NCI-H1105 (cell line): ENCODE measurements around the gene XRCC6.
"Not testable (repeated sequence)": the region's sequence is repeated elsewhere in the genome, so short reads cannot be mapped to it uniquely, and the experiment has no call there.

Source experiments
- DNase-seq: peaks from one replicate; lab custom pipeline; 2025; lab: John Stamatoyannopoulos, UW

Gene XRCC6

DNA sequence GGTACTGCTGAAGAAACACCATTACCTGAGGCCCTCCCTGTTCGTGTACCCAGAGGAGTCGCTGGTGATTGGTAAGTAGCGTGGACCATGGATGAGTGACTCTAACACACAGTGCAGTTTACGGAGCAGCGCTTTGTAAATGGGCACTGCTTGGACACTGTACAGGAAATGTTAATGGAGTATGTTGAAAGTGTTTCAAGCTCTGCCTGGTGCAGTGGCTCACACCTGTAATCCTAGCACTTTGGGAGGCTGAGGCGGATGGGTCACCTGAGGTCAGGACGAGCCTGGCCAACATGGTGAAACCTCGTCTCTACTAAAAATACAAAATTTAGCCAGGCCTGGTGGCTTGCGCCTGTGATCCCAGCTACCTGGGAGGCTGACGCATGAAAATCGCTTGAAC lies 29.7 kb downstream of the XRCC6 start:
- DNase-seq: no peak

DNA sequence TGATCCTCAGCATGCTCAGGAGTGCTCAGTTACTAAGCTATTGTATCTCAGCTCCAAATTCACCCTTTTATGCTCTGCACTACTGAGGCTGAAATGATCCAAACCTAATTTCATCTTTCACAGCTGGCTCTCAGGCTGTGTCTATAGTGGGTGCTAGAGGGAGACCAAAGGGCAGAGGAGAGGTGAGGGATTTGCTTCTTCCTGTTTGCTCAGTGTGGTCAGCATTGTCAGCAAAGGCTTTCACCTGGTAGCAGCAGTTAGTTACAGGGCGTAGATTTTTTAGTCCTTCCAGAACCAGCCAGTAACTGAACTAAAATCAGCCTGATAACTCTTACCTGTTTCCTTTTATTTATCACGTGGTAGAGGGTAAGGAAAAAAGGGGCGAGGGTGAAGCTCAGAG lies 33.2 kb downstream of the XRCC6 start:
- DNase-seq: no peak

DNA sequence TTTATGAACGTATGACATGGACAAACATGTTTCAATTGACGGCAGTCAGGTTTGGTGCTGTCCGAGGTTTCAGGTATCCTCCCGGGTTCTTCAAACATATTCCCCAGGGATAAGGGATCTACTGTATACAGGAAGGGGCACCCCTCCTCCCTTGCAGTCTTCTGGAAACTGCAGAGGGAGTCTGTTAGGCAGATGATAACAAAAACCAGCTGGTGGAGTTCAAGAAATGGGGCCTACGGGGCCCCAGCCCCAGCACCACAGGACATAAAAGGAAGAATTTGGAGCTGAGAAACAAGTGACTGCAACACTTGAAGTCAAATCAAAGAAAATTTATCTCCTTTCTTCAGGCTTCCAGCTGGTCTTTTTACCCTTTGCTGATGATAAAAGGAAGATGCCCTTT lies 35.5 kb downstream of the XRCC6 start:
- no peak for DNase-seq

DNA sequence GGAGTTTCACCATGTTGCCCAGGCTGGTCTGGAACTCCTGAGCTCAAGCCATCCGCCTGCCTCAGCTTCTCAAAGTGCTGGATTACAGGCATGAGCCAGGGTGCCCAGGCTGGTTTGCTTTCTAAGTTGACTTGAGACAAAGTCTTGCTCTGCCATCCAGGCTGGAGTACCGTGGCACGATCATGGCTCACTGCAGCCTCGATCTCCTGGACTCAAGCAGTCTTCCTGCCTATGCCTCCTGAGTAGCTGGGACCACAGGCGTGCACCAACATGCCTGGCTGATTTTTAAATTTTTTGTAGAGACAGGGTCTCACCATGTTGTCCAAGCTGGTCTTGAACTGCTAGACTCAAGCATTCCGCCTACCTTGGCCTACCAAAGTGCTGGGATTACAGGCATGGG lies 36.6 kb downstream of the XRCC6 start:
- DNase-seq: no peak

DNA sequence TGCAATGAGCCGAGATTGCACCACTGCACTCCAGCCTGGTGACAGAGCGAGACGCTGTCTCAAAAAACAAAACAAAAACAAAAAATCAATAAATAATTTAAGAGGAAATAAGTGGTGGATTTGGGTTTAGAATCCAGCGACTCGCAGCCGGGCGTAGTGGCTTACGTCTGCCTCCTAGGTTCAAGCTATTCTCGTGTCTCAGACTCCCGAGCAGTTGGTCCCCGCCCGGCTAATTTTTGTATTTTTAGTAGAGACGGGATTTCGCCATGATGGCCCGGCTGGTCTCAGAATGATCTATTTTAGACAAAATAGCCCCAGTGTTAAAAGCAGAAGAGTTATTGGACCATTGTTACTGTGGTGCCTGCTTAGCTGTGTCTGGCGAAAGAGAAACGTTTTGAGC lies 37.8 kb downstream of the XRCC6 start:
- DNase-seq: no peak

DNA sequence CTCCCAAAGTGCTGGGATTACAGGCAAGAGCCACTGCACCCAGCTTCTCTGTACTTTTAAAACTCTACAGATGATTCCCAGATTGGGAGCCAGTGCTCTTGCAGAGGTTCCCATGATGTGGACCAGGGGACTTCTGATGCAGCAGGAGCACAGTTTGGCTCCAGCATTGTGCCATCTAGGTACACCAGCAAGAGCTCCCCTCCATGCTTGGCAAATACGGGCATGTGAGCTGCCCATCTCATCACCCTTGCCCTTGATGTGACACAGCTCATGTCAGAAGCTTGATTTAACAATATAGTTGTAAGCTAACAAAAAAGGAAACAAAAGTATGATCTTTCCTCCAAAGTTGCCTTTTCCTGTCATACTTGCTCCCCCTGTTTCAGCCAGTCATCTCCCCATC lies 38.8 kb downstream of the XRCC6 start:
- no peak for DNase-seq

DNA sequence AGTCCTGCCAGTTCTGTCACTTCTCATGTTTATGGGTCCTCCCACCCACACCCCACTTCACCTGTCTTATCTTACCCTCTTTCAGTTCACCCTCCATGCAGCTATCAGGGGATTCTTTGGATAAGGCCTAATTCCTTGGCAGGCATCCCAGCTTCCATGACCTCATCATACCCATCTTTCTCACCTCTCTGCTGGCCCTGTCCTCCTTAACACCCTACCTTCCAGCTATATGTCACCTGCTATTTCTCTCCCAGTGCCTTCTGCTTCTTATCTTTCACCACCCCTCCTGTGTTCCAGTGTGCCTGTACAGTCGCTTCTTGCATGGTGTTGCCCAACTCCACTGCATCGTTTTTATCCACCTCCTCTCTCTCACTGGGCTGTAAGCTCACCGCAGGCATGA lies 39.3 kb downstream of the XRCC6 start:
- peak; percentile 10 for DNase-seq

DNA sequence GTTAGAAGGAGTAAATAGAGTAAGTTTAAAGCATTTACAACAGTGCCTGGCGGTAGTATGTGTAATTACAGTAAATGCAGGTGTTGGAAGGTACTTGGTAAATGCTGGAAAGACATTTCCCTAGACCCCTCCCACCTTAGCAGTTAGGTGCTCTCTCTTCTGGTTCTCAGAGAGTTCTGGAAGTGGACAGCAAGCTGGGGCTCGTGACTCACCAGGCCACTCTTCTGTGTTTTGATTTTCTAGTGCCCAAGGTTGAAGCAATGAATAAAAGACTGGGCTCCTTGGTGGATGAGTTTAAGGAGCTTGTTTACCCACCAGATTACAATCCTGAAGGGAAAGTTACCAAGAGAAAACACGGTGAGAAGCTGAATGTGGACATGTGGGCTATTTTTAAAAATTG lies 40.0 kb downstream of the XRCC6 start:
- DNase-seq: no peak

DNA sequence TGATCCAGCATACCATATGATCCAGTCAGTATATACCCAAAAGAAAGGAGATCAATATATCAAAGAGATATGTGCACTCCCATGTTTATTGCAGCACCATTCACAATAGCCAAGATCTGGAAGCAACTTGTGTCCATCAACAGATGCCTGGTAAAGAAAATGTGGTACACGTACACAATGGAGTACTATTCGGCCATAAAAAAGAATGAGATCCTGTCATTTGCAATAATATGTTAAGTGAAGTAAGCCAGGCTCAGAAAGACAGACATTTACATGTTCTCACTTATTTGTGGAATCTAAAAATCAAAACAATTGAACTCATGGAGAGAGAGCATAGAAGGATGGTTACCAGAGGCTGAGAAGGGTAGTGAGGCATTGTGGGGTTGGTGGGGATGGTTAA lies 40.6 kb downstream of the XRCC6 start:
- DNase-seq: no peak

DNA sequence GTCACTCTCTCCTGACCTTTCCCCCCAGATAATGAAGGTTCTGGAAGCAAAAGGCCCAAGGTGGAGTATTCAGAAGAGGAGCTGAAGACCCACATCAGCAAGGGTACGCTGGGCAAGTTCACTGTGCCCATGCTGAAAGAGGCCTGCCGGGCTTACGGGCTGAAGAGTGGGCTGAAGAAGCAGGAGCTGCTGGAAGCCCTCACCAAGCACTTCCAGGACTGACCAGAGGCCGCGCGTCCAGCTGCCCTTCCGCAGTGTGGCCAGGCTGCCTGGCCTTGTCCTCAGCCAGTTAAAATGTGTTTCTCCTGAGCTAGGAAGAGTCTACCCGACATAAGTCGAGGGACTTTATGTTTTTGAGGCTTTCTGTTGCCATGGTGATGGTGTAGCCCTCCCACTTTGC lies 42.5 kb downstream of the XRCC6 start:
- DNase-seq: not testable (repeated sequence)

DNA sequence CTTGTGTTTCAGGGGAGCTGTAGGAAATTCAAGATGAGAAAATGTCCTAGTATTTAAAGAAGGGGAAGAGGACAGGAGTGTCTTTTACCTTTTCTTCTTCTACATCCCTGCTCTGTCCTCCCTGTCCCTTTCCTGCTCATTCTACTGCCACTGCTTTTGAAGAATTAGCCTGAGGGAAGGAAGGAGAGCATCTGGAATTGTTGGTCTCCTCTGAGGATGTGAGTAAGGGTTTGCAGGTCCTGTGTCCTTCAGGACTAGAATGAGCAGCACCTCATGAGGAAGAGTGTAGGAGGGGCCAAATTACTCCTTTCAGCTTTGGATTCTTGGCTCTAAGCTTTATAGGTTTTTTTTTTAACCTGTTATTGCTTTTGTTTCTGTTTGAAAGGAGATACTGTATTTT lies 43.4 kb downstream of the XRCC6 start:
- DNase-seq: no peak

DNA sequence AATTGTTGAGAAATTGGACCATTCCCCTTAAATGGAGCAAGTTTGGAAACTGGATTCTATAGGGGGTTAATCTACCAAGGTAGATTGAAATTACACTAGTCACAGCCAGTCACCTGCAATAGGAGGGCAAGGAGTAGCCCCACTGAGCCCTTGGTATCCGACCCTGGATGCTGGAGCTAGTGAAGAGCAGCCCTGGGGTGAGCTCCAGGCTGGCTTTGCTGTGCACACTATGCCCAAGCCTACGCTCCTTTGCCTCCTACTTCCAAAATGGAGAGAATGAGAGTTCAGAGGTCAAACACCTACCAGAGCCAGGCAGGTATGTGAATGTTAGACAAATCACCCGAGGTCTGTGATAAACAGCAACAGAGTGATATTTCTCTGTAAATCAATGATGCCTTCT lies 43.9 kb downstream of the XRCC6 start:
- DNase-seq: no peak

DNA sequence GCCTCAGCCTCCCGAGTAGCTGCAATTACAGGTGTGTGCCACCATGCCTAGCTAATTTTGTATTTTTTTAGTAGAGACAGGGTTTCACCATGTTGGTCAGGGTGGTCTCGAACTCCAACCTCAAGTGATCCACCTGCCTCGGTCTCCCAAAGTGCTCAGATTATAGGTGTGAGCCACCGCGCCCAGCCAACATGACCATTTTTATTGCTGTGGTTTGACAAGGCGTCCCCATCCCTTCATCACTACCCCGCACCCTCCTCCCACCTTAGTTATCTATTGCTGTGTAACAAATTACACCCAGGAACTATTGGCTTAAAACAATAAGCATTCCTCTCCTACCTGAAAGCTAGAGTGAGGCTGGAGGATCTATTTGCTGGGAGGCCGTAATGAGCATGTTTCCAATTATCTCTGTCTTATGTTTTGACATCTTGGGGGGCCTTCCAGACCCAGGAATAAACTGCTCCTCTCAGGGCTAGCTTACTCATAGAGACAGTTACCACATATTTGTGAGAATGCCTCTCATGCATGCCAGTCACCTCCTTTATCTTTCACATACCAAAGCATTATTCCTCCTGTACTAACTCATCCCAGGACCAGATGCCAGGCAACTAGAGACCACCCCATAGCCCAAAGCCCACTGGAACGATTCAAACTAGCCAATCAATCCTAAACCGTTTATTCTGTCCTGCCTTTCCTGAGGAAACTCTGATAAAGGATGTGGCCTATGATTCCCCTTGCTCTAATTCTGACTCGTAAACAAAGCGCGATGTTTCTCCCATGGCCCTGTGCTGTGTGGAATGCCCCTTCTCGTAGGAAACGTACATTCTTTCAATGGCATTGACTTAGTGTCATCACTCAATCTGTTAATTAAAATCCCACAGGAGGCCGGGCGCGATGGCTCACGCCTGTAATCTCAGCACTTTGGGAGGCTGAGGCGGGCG lies 48.1 kb downstream of the XRCC6 start:
- DNase-seq: no peak

DNA sequence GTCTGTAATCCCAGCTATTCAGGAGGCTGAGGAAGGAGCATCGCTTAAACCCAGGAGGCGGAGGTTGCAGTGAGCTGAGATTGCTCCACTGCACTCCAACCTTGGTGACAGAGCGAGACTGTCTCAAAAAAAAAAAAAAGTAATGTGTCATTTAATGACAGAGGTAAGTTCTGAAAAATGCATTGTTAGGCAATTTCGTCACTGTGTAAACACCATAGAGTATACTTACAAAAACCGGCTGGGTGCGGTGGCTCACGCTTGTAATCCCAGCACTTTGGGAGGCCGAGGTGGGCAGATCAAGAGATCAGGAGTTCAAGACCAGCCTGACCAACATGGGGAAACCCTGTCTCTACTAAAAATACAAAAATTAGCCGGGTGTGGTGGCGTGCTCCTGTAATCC lies 51.0 kb downstream of the XRCC6 start:
- not testable (repeated sequence) for DNase-seq

DNA sequence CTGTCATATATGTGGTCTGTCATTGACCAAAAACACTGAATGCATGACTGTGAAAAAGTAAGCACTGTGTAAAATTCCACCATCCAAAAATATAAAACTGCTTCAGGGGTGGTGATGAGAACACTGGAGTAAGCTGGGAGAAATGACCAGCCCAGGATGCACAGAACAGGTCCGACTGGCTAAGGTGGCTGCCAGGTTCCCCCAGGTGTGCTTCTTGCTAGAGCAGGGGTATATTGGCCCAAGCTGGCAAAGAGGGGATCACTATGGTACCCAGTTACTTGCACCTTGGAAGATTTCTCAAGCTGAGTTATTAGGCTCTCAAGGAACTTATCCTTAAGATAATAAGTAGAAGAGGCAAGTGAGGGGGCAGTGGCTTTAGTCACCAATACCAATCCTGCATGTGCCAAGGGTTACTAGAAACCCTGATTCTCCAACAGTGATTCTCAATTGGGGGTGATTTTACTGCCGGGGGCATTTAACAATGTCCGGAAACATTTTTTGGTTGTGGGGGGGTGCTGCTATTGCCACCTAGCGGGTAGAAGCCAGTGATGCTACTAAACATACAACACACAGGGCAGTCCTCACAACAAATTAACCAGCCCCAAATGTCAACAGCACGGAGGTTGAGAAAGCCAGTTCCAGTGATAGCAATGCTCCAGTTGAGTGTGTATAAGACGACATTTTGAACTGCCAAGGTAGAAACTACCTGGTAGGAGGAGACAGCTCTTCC lies 51.9 kb downstream of the XRCC6 start:
- DNase-seq: no peak

DNA sequence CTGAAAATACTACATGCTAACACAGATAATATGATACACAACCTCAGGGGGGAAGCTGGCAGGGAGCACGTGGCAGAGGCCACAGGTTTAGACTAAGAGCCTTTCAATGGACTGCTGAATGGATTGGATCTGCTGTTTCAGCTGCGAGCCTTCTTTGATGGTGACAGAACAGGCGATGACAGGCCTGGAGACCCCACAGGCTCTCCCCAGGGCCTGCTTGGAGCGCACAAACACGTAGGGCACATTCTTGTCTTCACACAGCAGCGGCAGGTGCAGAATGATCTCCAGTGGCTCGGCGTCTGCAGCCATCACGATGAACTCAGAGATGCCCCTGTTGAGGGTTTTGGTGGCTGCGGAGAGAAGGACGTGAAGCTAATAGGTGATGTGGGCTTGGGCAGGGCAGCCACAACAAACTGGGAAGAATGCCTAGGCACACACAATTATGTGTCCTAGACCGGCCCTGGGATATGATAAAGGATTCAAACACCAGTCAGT lies 53.8 kb downstream of the XRCC6 start:
- no peak for DNase-seq

DNA sequence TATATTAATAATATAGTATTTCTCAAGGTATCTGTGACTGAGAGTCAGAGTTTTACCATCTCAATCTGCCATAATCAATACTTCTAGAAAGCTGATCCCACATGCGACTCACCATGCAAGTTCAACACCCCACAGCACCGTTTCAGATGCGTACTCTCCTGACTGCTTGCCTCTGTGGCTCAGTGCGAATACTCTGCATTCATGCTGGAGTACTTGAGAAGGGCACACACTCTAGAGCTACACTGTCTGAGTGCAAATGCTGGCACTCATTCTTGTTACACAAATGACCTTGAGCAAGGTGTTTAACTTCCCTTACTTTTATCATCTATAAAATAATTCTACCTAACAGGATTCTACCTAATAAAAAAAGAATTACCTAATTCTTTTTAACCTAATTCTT lies 55.0 kb downstream of the XRCC6 start:
- DNase-seq: no peak

DNA sequence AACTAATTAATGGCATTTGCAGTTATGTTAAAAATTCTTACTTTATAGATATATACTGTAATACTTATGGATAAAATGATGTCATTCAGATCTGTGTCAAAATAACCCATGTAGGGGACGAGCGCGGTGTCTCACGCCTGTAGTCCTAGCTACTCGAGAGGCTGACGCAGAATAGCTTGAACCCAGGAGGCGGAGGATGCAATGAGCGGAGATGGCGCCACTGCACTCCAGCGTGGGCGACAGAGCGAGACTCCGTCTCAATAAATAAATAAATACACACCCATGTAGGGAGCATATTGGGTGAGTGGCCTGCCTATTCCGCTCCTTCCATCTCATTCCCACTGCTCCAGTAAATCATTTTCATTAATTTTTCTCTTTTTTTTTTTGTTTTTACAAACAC lies 60.5 kb downstream of the XRCC6 start:
- DNase-seq: peak; percentile 48

DNA sequence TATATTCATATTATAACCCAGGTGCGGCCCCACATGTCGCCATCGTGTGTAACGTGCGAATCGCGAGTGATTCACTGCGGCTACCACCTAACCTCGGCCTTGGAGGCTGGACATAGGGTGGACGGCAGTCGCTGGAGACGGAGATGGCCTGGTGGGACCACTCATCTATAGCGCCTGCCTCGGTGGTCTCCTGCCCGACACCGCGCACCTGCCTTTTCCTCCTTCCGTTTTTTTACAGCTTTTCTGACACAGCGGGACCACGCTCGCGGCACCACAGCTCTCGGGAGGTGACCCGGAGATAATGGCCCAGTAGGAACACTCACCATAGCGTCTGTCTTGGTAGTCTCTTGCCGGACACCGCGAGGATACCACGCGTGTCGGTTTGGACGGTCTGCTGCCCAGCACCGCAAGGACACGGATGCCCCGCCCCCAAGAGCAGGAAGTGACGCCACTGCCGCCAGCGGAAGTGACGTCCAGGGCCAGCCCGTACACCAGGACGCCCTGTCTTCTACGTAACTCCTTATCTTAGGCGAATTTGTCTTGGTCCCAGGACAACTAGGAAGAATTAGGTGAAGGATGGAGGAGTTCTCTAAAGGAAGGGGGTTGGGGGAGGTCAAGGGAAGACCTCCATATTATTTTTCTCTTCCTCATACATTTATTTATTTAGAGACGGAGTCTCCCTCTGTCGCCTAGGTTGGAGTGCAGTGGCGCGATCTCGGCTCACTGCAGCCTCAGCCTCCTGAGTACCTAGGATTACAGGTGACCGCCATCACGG lies 61.1 kb downstream of the XRCC6 start:
- peak; percentile 92 for DNase-seq

DNA sequence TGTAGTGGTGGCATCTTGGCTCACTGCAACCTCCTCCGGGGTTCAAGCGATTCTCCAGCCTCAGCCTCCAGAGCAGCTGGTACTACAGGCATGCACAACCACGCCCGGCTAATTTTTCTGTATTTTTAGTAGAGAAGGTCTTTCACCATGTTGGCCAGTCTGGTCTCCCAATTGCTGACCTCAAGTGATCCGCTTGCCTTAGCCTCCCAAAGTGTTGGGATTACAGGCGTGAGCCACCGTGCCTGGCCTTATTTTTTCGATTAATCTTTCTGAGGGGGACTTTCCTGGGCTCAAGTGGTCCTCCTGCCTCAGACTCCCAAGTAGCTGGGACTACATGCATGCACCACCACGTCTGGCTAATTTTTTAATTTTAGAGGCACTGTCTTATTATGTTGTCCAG lies 62.0 kb downstream of the XRCC6 start:
- no peak for DNase-seq

DNA sequence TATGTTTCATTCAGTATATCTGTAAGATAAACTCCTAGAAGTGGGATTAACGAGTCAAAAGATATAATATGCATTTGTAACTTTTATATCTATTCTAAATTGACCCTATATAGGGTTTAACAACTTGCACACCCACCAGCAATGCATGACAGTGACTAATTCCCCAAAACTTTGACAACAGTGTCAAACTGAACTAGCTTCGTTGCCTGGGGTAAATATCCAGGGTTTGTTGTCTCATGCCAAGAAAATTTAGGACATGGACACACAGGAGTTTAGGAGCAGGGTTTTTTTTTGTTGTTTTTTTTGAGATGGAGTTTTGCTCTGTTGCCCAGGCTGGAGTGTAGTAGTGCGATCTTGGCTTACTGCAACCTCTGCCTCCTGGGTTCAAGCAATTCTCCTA lies 62.5 kb downstream of the XRCC6 start:
- DNase-seq: no peak

DNA sequence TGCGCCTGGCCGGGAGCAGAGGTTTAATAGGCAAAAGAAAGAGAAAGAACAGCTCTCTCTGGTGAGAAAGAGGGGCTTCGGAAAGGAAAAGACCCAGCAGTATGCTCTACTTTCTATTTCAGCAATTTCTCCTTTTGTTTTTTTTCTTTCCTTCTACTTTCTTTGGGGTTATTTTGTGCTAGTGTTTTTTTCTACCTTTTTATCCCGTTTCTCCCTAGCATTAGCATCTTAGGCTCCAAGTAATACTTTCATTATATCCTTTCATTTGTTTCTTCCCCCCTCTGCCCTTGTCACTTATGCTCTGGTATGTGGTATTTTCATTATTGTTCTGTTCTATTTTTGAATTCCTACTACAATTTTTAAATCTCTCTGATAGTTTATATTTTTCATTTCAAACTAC lies 63.1 kb downstream of the XRCC6 start:
- no peak for DNase-seq
